ENCODE data around the gene C1RL.

The C1RL gene

DNA sequence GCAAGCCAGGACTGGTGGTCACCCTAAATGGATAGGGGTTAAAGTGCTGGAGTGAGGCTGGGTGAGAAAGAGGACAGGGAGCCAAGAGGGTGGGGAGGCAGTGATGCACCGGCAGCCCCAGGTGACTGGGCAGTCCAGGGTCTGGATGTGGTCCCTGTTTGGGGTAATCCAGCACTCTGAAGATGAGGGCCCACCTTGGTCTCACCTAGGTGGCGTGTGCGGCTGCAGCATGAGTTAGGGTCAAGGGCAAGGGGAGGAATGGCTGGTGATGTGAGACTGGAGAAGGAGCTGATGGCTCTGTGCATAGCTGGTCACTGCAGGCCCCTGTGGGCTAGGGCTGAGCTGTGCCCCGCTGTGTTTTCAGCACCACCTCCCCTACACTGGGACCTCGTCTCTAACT, 1.6 kb upstream of the C1RL start:
- H3K27me3 ChIP-seq (ENCODE audit: insufficient read depth, low read length) = no peaks in the 10 kb centered on the region; the same call in 1 of the 2 replicates
- H3F3A ChIP-seq (ENCODE audit: insufficient read depth, low read length) = no peaks in the 10 kb centered on the region
- no peak overlapping the region for H3K4me2 ChIP-seq (ENCODE audit: low read length)
- H3K9ac ChIP-seq (ENCODE audit: low read length) = no peak overlapping the region
- no peaks in the 10 kb centered on the region for H4K20me1 ChIP-seq (ENCODE audit: insufficient read depth, low read length)
- H3K4me3 ChIP-seq (ENCODE audit: low read depth, low read length, poor library complexity, severe bottlenecking) = no peak overlapping the region
- H3K27ac ChIP-seq (ENCODE audit: low read depth, low read length, poor library complexity, severe bottlenecking) = no peak overlapping the region
- no peaks in the 10 kb centered on the region; the same call in 1 of the 2 replicates for H3K36me3 ChIP-seq (ENCODE audit: insufficient read depth, low read length)
- no peak overlapping the region for H2AFZ ChIP-seq (ENCODE audit: low read length)
- no peaks in the 10 kb centered on the region for H3K79me2 ChIP-seq (ENCODE audit: insufficient read depth, low read length)
- H3K4me1 ChIP-seq (ENCODE audit: insufficient read depth, low read length, severe bottlenecking) = peaks cover 7% of the 10 kb centered on the region
- H3K9me3 ChIP-seq (ENCODE audit: low read length) = peaks cover 8% of the 10 kb centered on the region; the same call in 1 of the 2 replicates
- no peak for TF ChIP-seq EZH2 (IDR thresholded peaks at IDR 0.05; ENCODE audit: borderline replicate concordance, low read length)
- TF ChIP-seq, protein P1, sequence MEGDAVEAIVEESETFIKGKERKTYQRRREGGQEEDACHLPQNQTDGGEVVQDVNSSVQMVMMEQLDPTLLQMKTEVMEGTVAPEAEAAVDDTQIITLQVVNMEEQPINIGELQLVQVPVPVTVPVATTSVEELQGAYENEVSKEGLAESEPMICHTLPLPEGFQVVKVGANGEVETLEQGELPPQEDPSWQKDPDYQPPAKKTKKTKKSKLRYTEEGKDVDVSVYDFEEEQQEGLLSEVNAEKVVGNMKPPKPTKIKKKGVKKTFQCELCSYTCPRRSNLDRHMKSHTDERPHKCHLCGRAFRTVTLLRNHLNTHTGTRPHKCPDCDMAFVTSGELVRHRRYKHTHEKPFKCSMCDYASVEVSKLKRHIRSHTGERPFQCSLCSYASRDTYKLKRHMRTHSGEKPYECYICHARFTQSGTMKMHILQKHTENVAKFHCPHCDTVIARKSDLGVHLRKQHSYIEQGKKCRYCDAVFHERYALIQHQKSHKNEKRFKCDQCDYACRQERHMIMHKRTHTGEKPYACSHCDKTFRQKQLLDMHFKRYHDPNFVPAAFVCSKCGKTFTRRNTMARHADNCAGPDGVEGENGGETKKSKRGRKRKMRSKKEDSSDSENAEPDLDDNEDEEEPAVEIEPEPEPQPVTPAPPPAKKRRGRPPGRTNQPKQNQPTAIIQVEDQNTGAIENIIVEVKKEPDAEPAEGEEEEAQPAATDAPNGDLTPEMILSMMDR (IDR thresholded peaks at IDR 0.05; ENCODE audit: low read length) = no peak
- no peaks in the 10 kb centered on the region for H3K9me2 ChIP-seq (ENCODE audit: low read depth, low read length)

DNA sequence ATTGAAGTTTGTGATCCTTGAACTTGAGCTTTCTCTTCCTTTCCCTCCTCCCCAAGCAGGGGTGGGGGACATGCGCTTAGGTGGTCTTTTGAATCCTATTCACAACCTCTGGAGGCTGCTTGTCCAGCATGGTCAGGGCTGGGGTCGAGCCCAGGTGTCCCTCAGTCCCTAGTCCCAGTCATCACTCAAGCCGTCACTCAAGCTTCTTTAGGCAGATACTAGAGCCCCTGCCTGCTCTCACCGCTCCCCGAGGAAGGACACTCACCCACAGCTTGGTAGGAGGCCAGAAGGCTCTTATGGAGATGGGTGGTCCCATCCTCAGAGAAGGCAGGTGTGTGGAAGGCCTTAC, 532 bp upstream of the C1RL start:
- TF ChIP-seq, protein P1 (IDR thresholded peaks at IDR 0.05; ENCODE audit: low read length) = no peak
- no peak for TF ChIP-seq EZH2 (IDR thresholded peaks at IDR 0.05; ENCODE audit: borderline replicate concordance, low read length)
- Histone ChIP-seq H3K27ac (ENCODE audit: low read depth, low read length, poor library complexity, severe bottlenecking) (no peak overlapping the region), H3K36me3 (ENCODE audit: insufficient read depth, low read length) (no peaks in the 10 kb centered on the region; the same call in 1 of the 2 replicates), H3K4me1 (ENCODE audit: insufficient read depth, low read length, severe bottlenecking) (peaks cover 7% of the 10 kb centered on the region), H3K27me3 (ENCODE audit: insufficient read depth, low read length) (no peaks in the 10 kb centered on the region; the same call in 1 of the 2 replicates), H3F3A (ENCODE audit: insufficient read depth, low read length) (no peaks in the 10 kb centered on the region), H3K4me3 (ENCODE audit: low read depth, low read length, poor library complexity, severe bottlenecking) (no peak overlapping the region), H3K9me2 (ENCODE audit: low read depth, low read length) (no peaks in the 10 kb centered on the region), H2AFZ (ENCODE audit: low read length) (no peak overlapping the region), H3K4me2 (ENCODE audit: low read length) (no peak overlapping the region), H3K9ac (ENCODE audit: low read length) (no peak overlapping the region), H4K20me1 (ENCODE audit: insufficient read depth, low read length) (no peaks in the 10 kb centered on the region), H3K9me3 (ENCODE audit: low read length) (peaks cover 8% of the 10 kb centered on the region; the same call in 1 of the 2 replicates), H3K79me2 (ENCODE audit: insufficient read depth, low read length) (no peaks in the 10 kb centered on the region)

- no peaks in the 10 kb centered on the region for H3K79me2 ChIP-seq (ENCODE audit: insufficient read depth, low read length)
- H2AFZ ChIP-seq (ENCODE audit: low read length) = no peak overlapping the region
- H3K9me3 ChIP-seq (ENCODE audit: low read length) = peaks cover 8% of the 10 kb centered on the region; the same call in 1 of the 2 replicates
- no peaks in the 10 kb centered on the region; the same call in 1 of the 2 replicates for H3K27me3 ChIP-seq (ENCODE audit: insufficient read depth, low read length)
- TF ChIP-seq EZH2 (IDR thresholded peaks at IDR 0.05; ENCODE audit: borderline replicate concordance, low read length) = no peak
- TF ChIP-seq, protein P1 (IDR thresholded peaks at IDR 0.05; ENCODE audit: low read length) = no peak
- H4K20me1 ChIP-seq (ENCODE audit: insufficient read depth, low read length) = no peaks in the 10 kb centered on the region
- H3K36me3 ChIP-seq (ENCODE audit: insufficient read depth, low read length) = no peaks in the 10 kb centered on the region; the same call in 1 of the 2 replicates
- H3K9me2 ChIP-seq (ENCODE audit: low read depth, low read length) = no peaks in the 10 kb centered on the region
- H3K9ac ChIP-seq (ENCODE audit: low read length) = peak overlapping the region; percentile 46; the same call in 1 of the 2 replicates
- no peak overlapping the region for H3K27ac ChIP-seq (ENCODE audit: low read depth, low read length, poor library complexity, severe bottlenecking)
- H3F3A ChIP-seq (ENCODE audit: insufficient read depth, low read length) = no peaks in the 10 kb centered on the region
- peak overlapping the region; percentile 48 for H3K4me3 ChIP-seq (ENCODE audit: low read depth, low read length, poor library complexity, severe bottlenecking)
- peak overlapping the region; percentile 68 for H3K4me2 ChIP-seq (ENCODE audit: low read length)
- peaks cover 7% of the 10 kb centered on the region for H3K4me1 ChIP-seq (ENCODE audit: insufficient read depth, low read length, severe bottlenecking)
Observed at GRCh38 chr12:7108003-7108795, 815 bp downstream of the C1RL start.
